CD4-positive, alpha-beta T cell treated with Interleukin-2 at 100 ng/mL for 4 hours (primary cell): ENCODE measurements around the gene POLG.

Source experiments
- DNase-seq: peaks from one replicate; pipeline ENCODE4 v3.0.0-alpha.2; 2020; ENCODE audit warnings: low spot score

POLG gene

DNA sequence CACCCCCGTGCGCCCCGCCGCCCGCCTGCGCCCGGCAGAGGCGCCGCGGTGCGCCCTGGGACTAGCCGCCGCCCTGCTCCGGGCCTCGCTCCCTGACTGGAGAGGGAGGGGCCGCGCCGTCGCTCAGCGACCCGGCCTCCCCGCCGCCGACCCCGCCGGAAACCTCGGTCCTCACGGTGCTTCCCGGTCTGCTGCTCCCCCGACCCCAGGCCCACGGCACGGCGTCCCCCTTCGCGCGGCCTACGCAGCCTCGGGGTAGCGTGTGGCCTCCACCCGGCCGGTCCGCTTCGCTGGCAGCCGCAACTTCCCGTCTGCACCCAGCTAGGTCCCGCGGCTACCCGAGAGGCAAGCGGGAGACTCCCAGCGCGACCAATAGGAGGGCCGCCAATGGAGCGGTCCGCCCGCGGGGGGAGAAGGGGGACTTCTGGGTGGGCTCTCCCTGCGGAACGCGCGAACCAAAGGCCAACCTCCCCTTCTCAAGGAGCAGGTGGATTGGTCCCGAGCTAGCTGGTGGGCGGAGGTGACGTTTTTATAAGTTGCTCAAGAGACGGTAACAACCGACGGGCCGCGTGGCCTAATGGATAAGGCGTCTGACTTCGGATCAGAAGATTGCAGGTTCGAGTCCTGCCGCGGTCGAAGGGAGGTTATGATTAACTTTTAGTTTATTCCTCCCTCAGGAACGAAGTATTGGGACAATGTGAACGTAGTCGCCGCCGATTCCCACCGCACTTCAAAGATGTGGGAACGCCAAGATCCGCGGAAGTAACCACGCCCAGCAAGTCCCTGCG, at the start of gene POLG:
Gene POLG (minus strand): TSS at position 315 of the 788 bp plus-strand sequence. CDS start 1,070 bp downstream, outside the sequence.
- peak; percentile 99 for DNase-seq

GRCh38 chr15:89384176-89384604, 49.6 kb upstream of the POLG start:
- no peak for DNase-seq

DNA sequence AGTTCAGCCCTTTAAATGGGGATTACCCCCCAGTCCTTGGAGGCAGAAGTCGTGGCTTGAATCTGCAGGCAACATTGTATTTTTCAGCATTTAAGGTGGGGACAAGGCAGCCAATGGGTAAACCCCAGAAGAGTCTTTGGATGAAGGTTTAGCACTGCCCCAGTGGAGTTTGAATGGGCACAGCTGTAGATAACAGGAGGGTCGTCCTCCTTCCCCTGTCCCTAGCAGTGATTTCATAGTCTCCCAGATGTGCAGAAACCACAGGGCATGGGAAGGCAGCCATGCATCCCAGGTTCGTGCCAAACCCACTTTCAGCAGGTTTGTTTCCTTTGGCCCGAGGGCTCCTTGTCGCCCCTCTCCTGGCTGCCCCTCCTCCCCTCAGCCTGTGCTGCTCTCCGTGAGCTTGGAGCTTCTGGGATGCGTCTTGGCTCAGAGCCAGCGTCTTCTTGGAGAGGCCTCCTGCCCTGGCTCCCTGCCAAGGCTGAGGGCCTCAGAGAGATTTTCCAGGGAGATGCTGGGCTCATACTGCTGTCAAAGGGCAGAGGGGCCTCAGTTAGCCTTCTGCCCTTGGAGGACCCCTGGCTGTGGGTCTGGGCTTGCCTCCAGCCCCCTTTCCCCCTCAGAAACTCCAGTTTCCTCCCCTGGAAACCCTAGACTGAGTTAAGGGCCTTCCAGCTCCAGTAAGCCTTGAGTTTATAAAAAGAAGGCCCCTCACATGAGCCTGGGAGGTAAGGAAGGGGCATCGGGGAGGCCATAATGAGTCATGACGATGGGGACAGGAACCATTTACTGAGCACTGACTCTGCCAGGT, 48.9 kb upstream of the POLG start:
- no peak for DNase-seq

GRCh38 chr15:89381888-89382686, 47.5 kb upstream of the POLG start:
- DNase-seq = no peak

DNA sequence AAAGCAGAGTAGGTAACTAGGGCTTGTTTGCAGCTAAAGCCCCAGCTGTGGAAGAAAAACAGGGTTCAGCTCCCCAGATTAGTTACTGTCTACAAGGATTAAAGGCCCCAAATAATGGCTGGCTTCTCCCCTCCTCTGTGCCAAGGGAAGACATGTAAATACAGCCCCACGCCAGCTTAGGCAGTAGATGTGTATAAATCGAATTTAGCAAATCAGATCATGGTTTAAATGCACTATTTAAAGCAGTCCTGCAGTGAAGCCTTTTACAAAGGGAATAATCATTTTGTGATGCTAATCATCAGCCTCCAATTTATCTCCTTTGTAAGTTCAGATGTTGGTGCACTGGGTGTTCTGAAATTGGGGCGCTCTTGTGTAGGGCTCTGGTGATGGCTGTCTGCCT, 46.7 kb upstream of the POLG start:
- no peak for DNase-seq

DNA sequence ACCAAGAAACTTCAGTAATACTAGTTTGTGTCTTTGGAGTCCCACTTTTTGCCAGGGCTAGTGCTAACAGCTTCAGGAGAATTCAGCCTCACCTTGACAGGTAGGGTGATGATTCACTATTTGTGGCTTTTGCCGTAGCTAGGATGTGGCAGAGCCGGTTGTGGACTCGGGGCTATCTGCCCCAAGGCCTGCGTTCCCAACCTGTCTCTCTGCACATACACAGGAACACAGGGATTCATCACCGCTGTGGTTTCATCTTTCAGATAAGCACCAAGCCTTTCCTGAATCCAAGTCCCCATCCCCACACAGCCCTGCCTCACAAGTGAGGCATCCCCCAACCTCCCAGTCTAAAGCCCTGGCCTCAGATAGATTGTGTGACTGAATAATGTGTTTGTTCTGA, 45.2 kb upstream of the POLG start:
- no peak for DNase-seq

GRCh38 chr15:89379251-89379695, 44.6 kb upstream of the POLG start:
- no peak for DNase-seq

DNA sequence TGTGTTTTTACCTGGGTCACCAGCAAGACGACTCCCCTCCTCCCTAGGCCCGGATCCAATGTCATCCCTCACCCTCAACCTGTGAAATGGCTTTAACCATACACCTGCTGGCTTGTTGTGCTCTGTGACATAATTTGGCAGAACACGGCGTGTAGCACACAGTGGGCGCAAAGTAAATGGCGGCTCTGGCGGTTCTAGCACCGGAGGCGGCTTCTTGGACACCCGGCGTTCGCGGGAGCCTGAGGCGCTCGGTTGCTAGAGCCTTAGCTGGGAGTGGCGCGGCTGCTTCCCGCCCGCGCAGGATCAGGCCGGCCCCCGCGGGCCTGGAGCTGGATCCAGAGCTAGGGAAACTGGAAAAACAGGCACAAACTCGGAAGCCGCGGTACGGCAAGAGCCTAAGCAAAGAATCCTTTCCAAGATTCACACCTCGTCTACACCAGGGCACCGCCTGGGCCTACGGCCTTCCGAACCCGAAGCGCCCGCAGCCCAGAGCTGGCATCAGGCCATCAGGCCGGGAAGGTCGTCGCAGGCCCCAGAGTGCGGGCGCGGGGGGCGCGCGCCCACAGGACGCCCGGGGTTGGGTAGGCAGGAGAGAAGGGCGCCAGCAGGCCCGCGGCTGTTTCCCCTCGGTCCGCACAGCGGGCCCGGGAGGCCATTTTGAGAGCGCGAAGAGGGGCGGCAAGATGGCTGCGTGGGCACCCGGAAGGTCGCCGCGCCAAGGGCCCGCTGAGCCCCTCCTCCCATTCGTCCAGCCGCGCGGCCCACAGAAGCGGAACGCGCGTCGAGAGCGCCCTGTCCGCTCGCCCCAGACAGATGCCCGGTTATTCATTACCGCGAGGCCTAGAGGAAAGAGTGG, 43.9 kb upstream of the POLG start:
- DNase-seq = no peak

DNA sequence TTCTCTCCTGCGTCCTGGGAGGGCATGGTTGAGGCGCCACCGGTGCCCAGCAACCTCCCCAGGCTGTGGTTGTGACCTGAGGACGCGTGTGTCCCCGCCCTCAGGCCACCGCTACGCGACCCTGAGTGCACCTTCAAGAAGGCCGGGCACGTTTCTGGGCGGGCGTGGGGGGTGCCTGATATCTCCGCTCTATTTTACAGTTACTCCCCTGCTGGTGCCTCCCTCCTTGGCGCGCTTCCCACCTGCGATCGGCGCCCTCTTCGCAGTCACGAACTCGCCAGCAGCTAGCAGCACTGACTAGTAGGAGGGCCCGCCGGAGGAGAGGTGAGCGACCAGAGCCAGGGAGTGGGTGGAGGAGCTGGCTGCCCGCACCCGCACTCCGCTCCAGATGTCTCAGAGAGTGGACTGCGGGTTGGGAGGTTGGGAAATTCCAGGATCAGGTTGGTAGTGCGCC, 43.2 kb upstream of the POLG start:
- DNase-seq = no peak

DNA sequence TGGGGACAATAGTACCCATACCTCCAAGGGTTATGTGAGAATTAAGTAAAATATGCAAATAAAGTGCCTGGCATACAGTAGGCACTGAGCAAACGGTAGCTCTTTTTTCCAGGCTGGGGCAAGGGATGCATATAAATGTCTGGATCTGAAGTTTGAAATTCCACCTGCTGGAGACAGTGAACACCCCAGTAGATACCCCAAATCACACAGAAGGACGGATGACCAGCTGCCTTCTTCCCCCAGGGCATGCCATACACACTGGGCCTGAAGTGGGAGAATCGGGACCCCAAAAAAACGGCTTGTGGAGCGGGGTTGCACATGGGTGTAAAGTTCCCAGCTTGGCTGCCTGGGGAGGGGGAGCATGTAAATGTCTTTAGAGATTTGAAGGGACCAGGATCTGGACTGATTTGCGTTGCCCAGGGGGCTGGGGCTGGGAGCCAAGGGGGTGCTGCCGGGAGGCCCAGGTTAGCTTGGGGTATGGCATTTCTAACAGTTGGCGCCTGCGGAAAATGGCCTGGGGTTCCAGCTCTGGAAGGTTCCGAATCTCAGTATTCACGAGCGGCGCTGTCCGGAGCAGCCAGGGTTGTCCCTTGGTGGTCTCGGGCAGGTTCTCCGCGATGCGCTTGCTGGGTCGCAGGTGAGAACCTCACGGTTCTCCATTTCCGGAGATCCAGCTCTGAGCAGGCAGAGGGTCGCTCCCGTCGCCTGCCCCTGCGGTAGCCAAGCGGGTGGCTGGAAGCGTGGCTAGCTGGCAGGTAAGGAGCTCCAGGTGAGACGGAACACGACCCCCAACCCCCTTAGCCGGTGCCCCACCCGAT, 42.6 kb upstream of the POLG start:
- no peak for DNase-seq

DNA sequence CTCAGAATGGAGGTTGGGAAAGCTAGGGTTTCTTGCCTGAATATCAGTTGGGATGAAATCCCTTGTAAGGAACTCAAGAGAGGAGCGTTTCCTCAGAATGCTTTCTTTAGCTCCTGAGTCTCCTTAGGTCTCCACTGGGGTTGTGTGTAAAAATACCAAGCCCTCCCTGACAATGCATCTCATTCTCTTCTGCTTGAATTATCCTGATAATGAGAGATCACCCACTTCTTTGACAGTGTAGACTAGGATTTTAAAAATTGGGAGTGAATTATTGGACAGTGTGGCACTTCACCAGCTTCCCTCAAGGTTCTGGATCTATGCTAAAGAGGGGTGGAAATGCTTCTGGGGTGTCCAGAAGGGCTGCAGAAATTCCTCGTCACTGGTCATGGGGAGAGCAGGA, 41.8 kb upstream of the POLG start:
- no peak for DNase-seq

DNA sequence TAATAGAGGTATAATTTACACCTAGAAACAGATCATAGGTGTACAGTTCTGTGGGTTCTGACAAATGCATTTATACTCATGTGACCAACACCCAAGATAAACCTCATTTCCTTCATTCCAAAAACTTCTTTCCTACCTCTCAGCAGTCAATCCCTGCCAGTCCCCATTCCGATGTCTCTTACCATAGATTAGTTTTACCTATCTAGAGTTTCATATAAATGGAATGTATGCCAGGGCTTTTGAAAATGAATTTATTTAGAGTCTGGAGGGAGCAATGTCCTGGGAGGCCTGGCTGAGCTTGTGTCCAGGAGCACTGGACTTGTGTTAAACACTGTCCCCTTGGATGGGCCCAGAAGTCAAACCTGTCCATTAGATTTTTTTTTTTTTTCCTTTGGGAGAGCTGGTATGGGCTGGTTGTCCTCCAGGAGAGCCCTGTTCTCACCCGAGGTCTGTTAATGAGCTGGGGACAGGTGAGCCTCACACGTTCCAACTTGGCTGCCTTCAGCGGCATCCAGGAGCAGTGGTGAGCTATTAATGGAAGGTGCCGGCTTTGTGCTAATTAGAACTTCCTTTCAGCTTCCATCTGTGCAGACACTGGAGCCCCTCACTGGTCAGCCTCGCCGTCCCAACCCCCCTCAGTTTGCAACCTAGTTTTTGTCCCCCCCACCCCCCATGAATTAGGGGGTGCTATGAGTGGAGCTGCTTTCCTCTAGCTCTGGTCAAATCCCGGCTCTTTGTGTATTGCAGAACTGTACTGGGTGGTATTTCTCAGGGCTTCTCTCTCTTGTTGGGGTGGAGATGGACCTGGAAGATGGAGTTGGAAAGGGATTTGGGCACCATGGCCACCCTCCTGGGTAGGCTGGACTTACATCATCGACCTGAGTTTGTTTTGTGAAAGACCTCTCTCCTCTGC, 40.7 kb upstream of the POLG start:
- DNase-seq = no peak

GRCh38 chr15:89374086-89374981, 39.7 kb upstream of the POLG start:
- no peak for DNase-seq

- DNase-seq = no peak
These were observed 37.7 kb upstream of the POLG start for GRCh38 chr15:89372069-89372935.

DNA sequence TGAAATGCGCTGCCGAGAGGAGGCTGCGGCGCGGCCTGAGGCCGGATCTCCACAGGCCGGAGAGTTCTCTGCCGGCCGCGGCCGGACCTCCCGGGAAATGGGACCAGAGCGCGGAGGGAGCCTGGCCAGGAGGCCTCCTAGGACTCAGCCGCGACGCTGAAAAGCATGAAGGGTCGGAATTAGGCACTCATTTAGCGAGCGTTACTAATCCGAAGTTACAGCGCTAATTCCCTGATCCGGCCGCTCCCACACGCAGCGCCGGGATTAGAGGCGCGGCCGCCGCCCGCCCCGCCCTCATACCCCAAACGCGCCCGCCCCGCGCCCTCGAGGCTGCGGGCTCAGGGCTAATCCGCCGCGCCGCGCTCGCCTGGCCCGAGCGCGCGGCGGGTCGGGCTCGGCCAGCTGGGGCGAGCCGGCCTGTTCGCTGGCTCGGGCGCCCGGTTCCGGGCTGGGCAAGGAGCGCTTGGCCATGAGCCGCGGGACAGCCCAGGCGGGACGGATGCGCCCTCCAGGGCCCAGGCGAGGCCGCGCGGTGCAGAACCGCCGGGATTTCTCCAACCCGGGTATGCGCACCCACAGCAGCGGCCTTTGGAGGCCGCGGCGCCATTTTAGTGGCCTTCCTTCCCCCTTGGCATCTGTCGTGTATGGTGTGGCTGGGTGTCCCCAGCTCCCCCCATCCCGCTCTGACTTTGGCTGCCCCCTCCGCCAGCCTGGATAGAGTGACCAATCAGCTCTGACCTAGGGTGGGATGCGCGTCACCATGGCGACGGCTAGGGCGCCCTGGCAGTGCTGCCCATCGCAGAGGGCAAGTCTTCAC, 36.8 kb upstream of the POLG start:
- DNase-seq = no peak

DNA sequence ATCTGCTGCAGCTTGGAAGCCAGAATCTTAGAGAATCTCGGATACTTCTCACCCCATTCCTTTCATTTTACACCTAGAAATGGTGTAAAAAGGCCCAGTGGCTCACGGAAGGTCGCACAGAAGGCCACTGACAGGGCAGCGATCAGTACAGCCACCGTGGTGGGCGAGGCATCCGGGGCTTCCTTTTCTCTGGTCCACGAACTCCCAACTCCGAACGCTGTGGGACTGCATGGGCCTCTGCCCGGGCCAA, 36.3 kb upstream of the POLG start:
- DNase-seq = no peak
